Measurements from ENCODE around the gene CEACAM16. TPM values are rescaled to one million over a fixed set of nuclear protein-coding genes. Genes with fewer than 3 reads are reported as not detected.

Gene CEACAM16
- not detected in 2 replicates for total RNA-seq

GRCh38 chr19:44698492-44699201 lies at the start of gene CEACAM16:
CEACAM16 (plus strand) TSS chr19:44699151; CDS start chr19:44701457, 2,306 bp downstream.

GRCh38 chr19:44671400-44671799 lies 27.6 kb upstream of the CEACAM16 start, which contains the start of gene CEACAM19:
CEACAM19 (plus strand) TSS chr19:44671482; CDS start chr19:44671932, 450 bp downstream.

GRCh38 chr19:44748426-44749254 lies 49.7 kb downstream of the CEACAM16 start, which contains the start of gene BCL3:
BCL3 (plus strand) TSS chr19:44748708; CDS start chr19:44748791, 83 bp downstream.

Other genes with a start within 250 kb of the CEACAM16 start
- 4.8 and 6.0 TPM in 2 replicates for gene ZNF180, start 198.6 kb upstream of the CEACAM16 start, total RNA-seq
- not detected in 2 replicates for gene CEACAM20, start 169.5 kb upstream of the CEACAM16 start, total RNA-seq
- not detected in 2 replicates for gene IGSF23, start 85.6 kb upstream of the CEACAM16 start, total RNA-seq
- gene PVR, start 55.2 kb upstream of the CEACAM16 start, total RNA-seq = 39.2 and 58.8 TPM in 2 replicates
- gene CEACAM19, start 27.7 kb upstream of the CEACAM16 start, total RNA-seq = 4.4 and 7.8 TPM in 2 replicates
- gene BCL3, start 49.6 kb downstream of the CEACAM16 start, total RNA-seq = 31.5 and 32.9 TPM in 2 replicates
- gene CBLC, start 78.7 kb downstream of the CEACAM16 start, total RNA-seq = 86.0 and 97.3 TPM in 2 replicates
- 97.8 and 99.6 TPM in 2 replicates for gene BCAM, start 110.0 kb downstream of the CEACAM16 start, total RNA-seq
- 100 and 128 TPM in 2 replicates for gene NECTIN2, start 147.1 kb downstream of the CEACAM16 start, total RNA-seq
- gene TOMM40, start 192.1 kb downstream of the CEACAM16 start, total RNA-seq = 120 and 125 TPM in 2 replicates
- gene APOE, start 206.6 kb downstream of the CEACAM16 start, total RNA-seq = 35.7 and 44.7 TPM in 2 replicates
- 5.4 and 10.5 TPM in 2 replicates for gene APOC1, start 215.5 kb downstream of the CEACAM16 start, total RNA-seq
- not detected in 2 replicates for gene APOC4, start 243.1 kb downstream of the CEACAM16 start, total RNA-seq
- not detected in 2 replicates for gene APOC2, start 246.9 kb downstream of the CEACAM16 start, total RNA-seq